K562 (cell line): ENCODE data around the gene UBE2D2. TPM values are rescaled to one million over a fixed set of nuclear protein-coding genes. Genes with fewer than 3 reads are reported as not detected.

Experiments
- ARID2 ChIP-seq: fragments of 450-650 bp; IDR thresholded peaks from 2 replicates; pipeline ENCODE4 v1.6.1; 2017; ENCODE audit warnings: antibody characterized with exemption, mild to moderate bottlenecking
- BRD9 ChIP-seq: fragments of 450-650 bp; IDR thresholded peaks from 2 replicates; pipeline ENCODE4 v1.6.1; 2018; ENCODE audit warnings: low read depth; ENCODE audit not compliant: partially characterized antibody
- HMG20A ChIP-seq: fragments of 450-650 bp; formaldehyde crosslinking; conservative IDR thresholded peaks from 2 replicates; pipeline ENCODE4 v1.4.0; 2020; ENCODE audit warnings: mild to moderate bottlenecking, mixed read lengths
- KAT8 ChIP-seq: fragments of 450-650 bp; IDR thresholded peaks from 2 replicates; pipeline ENCODE4 v1.6.1; 2016; ENCODE audit warnings: low read depth, mild to moderate bottlenecking
- KDM4B ChIP-seq, 2 experiments: fragments of 450-650 bp in 1 of 2; sonication (generic) in 1 of 2; IDR thresholded peaks; 2 replicates each; pipeline ENCODE4 v1.6.1; 2016 to 2017; ENCODE audit warnings: borderline replicate concordance in 2 of 2, antibody characterized with exemption in 1 of 2, low read depth in 1 of 2, mild to moderate bottlenecking in 1 of 2
- MEIS2 ChIP-seq: fragments of 450-650 bp; IDR thresholded peaks from 2 replicates; pipeline ENCODE4 v1.6.1; 2014; ENCODE audit warnings: mild to moderate bottlenecking; ENCODE audit not compliant: partially characterized antibody
- MTA1 ChIP-seq: fragments of 450-650 bp; IDR thresholded peaks from 2 replicates; pipeline ENCODE4 v1.6.1; 2017; ENCODE audit warnings: borderline replicate concordance
- PHB ChIP-seq: fragments of 250-450 bp; sonication (Bioruptor Pico); IDR thresholded peaks from 2 replicates; pipeline ENCODE4 v1.5.0; 2021
- PURB ChIP-seq: sonication (generic); formaldehyde crosslinking; IDR thresholded peaks from 2 replicates; pipeline ENCODE4 v1.9.0; 2021; ENCODE audit warnings: low read depth, mild to moderate bottlenecking, missing genetic modification reagents
- SRSF7 ChIP-seq: fragments of 200-400 bp; formaldehyde crosslinking; optimal IDR thresholded peaks from 2 replicates; pipeline ENCODE3; 2017; ENCODE audit warnings: mild to moderate bottlenecking, low read depth, low read length
- TCF7 ChIP-seq: sonication (generic); IDR thresholded peaks from 2 replicates; pipeline ENCODE4 v1.6.1; 2016; ENCODE audit warnings: antibody characterized with exemption, borderline replicate concordance
- ZKSCAN8 ChIP-seq: fragments of 200-800 bp; sonication (Bioruptor generic); IDR thresholded peaks from 2 replicates; pipeline ENCODE4 v1.6.1; 2016; ENCODE audit warnings: missing genetic modification characterization, missing compliant biosample characterization
- ZNF274 ChIP-seq: IDR thresholded peaks from 2 replicates; pipeline ENCODE4 v1.6.1; 2011; ENCODE audit warnings: low read depth, mild to moderate bottlenecking, low read length, moderate library complexity, borderline replicate concordance
- ZNF551 ChIP-seq: fragments of 250-450 bp; sonication (Bioruptor Pico); IDR thresholded peaks from 2 replicates; pipeline ENCODE4 v1.5.0; 2021; ENCODE audit warnings: mild to moderate bottlenecking, moderate library complexity
- ZNF75A ChIP-seq: fragments of 450-650 bp; formaldehyde crosslinking; IDR thresholded peaks from 2 replicates; pipeline ENCODE4 v1.4.0; 2020; ENCODE audit warnings: mild to moderate bottlenecking
- ZNF76 ChIP-seq: fragments of 250-450 bp; sonication (Bioruptor Pico); IDR thresholded peaks from 2 replicates; pipeline ENCODE4 v1.4.0; 2020; ENCODE audit warnings: mild to moderate bottlenecking, moderate library complexity, borderline replicate concordance
- polyA plus RNA-seq, 8 experiments: library from polyadenylated mRNA; depleted of rRNA in 4 of 8; stranded (reverse) in 5 of 8; unstranded in 3 of 8; fragments of >200 nt; fragmentation: Nextera tagmentation in 2 of 8; fragmentation: Illumina TruSeq in 1 of 8; extraction: Ambion mirVana in 2 of 8; extraction: Trizol in 1 of 8; gene quantifications; 2 replicates each; pipeline versions ENCODE4 v1.2.1 to v1.2.3, GENCODE V29; 2011 to 2014; ENCODE audit warnings: inconsistent platforms in 1 of 8, missing spikeins in 1 of 8
- total RNA-seq, 7 experiments: library from RNA; depleted of rRNA in 6 of 7; stranded (reverse); fragments of >200 nt in 6 of 7; fragmentation: Illumina TruSeq in 2 of 7; extraction: Trizol in 2 of 7; gene quantifications; 2 replicates each; pipeline versions ENCODE4 v1.2.1 to v1.2.3, GENCODE V29; 2011 to 2021; ENCODE audit warnings: low replicate concordance in 1 of 7
- TF ChIP-seq, protein P1 (sequence below): fragments of 450-650 bp; formaldehyde crosslinking; IDR thresholded peaks from 2 replicates; pipeline ENCODE4 v1.4.0; 2022; ENCODE audit warnings: missing genetic modification characterization
- TF ChIP-seq, protein P2 (sequence below): conservative IDR thresholded peaks from 2 replicates; pipeline ENCODE4 v1.6.1; 2011; ENCODE audit warnings: low read depth, mild to moderate bottlenecking, low read length; ENCODE audit not compliant: control insufficient read depth
- TF ChIP-seq, protein P3 (sequence below): fragments of 150-350 bp; conservative IDR thresholded peaks from 2 replicates; pipeline ENCODE4 v1.6.1; 2014; ENCODE audit warnings: low read length
- TF ChIP-seq, protein P4 (sequence below): sonication (generic); formaldehyde crosslinking; IDR thresholded peaks from 2 replicates; pipeline ENCODE4 v1.8.0; 2022; ENCODE audit warnings: missing genetic modification reagents, mild to moderate bottlenecking, borderline replicate concordance

UBE2D2 gene
- total and polyA plus RNA-seq, 9 of the 15 experiments (the other 6 are each of a cell fraction or from before 2014, with no cell fraction given): 53.6 to 198 (median 122) TPM

DNA sequence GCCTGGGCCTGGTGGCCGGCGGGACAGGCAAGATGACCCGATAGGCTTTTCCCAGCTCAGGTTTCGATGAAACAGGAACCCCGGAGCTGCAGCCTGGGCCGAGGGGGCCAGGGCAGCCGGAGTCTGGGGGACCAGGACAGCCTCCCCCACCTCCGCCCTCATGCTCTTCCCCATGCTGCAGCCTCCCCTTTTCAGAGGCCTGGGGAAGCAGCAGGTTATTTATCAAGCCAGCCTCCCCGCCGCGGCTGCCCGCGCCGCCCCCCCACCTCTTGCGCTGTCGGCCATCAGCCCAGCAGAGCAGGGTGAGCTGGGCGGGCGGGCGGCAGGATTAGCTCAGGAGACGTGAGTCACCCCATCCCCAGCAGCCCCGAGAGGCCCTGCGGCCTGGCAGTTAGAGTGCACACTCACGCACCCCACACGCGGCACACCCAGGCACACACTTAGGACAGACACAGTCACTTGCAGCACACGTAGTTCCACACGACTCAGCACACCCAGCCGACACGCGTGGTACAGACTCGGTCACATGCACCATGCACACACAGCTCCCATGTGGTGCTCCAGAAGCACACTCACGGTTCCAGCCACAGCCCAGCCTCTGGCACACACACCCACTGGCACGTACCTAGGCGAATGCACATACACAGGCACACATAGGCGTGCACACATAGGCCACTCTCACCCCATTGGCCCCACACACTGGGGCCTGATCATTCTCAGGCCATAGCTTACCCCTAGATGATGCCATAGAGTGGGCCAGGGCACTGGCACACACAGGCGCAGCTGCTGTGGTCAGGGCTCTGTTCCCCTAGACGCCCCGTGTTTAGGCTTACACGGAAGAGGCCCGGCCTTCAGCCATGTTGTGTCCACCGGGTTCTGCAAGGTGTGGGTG lies 100.0 kb downstream of the UBE2D2 start (continued):
- TF ChIP-seq SRSF7 (no peak), PHB (CRISPR knock-in tag) (no peak), ARID2 (0 out of 2 replicates have a peak, but pooled peaks have one; percentile 27), ZNF551 (CRISPR knock-in tag) (no peak), TCF7 (no peak), ZNF274 (no peak), ZNF76 (CRISPR knock-in tag) (no peak), ZNF75A (no peak), ZKSCAN8 (no peak; the same call in 1 of the 2 replicates), HMG20A (CRISPR knock-in tag) (no peak), KAT8 (no peak), MEIS2 (peak; percentile 69), KDM4B (IDR thresholded peaks at IDR 0.05; ENCODE audit: borderline replicate concordance in 2 of 2, low read depth in 1 of 2) (peak in 1 of 2 experiments; percentile 84; a peak in 1 of 4 replicates), PURB (CRISPR knock-in tag) (no peak), MTA1 (peak; percentile 65; the same call in 1 of the 2 replicates), BRD9 (no peak)
- TF ChIP-seq, protein P1, sequence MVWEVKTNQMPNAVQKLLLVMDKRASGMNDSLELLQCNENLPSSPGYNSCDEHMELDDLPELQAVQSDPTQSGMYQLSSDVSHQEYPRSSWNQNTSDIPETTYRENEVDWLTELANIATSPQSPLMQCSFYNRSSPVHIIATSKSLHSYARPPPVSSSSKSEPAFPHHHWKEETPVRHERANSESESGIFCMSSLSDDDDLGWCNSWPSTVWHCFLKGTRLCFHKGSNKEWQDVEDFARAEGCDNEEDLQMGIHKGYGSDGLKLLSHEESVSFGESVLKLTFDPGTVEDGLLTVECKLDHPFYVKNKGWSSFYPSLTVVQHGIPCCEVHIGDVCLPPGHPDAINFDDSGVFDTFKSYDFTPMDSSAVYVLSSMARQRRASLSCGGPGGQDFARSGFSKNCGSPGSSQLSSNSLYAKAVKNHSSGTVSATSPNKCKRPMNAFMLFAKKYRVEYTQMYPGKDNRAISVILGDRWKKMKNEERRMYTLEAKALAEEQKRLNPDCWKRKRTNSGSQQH: no peak
- TF ChIP-seq, protein P2, sequence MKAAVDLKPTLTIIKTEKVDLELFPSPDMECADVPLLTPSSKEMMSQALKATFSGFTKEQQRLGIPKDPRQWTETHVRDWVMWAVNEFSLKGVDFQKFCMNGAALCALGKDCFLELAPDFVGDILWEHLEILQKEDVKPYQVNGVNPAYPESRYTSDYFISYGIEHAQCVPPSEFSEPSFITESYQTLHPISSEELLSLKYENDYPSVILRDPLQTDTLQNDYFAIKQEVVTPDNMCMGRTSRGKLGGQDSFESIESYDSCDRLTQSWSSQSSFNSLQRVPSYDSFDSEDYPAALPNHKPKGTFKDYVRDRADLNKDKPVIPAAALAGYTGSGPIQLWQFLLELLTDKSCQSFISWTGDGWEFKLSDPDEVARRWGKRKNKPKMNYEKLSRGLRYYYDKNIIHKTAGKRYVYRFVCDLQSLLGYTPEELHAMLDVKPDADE: no peak
- TF ChIP-seq, protein P3, sequence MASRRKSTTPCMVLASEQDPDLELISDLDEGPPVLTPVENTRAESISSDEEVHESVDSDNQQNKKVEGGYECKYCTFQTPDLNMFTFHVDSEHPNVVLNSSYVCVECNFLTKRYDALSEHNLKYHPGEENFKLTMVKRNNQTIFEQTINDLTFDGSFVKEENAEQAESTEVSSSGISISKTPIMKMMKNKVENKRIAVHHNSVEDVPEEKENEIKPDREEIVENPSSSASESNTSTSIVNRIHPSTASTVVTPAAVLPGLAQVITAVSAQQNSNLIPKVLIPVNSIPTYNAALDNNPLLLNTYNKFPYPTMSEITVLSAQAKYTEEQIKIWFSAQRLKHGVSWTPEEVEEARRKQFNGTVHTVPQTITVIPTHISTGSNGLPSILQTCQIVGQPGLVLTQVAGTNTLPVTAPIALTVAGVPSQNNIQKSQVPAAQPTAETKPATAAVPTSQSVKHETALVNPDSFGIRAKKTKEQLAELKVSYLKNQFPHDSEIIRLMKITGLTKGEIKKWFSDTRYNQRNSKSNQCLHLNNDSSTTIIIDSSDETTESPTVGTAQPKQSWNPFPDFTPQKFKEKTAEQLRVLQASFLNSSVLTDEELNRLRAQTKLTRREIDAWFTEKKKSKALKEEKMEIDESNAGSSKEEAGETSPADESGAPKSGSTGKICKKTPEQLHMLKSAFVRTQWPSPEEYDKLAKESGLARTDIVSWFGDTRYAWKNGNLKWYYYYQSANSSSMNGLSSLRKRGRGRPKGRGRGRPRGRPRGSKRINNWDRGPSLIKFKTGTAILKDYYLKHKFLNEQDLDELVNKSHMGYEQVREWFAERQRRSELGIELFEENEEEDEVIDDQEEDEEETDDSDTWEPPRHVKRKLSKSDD: no peak
- TF ChIP-seq, protein P4, sequence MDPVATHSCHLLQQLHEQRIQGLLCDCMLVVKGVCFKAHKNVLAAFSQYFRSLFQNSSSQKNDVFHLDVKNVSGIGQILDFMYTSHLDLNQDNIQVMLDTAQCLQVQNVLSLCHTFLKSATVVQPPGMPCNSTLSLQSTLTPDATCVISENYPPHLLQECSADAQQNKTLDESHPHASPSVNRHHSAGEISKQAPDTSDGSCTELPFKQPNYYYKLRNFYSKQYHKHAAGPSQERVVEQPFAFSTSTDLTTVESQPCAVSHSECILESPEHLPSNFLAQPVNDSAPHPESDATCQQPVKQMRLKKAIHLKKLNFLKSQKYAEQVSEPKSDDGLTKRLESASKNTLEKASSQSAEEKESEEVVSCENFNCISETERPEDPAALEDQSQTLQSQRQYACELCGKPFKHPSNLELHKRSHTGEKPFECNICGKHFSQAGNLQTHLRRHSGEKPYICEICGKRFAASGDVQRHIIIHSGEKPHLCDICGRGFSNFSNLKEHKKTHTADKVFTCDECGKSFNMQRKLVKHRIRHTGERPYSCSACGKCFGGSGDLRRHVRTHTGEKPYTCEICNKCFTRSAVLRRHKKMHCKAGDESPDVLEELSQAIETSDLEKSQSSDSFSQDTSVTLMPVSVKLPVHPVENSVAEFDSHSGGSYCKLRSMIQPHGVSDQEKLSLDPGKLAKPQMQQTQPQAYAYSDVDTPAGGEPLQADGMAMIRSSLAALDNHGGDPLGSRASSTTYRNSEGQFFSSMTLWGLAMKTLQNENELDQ (CRISPR knock-in tag): no peak
